HK-2 (cell line): ENCODE data around the gene HES2.
A peak's percentile ranks its signal among the peaks of the same experiment; 100 is the strongest.
"Not testable (repeated sequence)": the region's sequence is repeated elsewhere in the genome, so short reads cannot be mapped to it uniquely, and the experiment has no call there.

Experiments
- DNase-seq: peaks from one replicate; pipeline ENCODE4 v3.0.0-alpha.2; 2018; ENCODE audit not compliant: unreplicated experiment

The HES2 gene

DNA sequence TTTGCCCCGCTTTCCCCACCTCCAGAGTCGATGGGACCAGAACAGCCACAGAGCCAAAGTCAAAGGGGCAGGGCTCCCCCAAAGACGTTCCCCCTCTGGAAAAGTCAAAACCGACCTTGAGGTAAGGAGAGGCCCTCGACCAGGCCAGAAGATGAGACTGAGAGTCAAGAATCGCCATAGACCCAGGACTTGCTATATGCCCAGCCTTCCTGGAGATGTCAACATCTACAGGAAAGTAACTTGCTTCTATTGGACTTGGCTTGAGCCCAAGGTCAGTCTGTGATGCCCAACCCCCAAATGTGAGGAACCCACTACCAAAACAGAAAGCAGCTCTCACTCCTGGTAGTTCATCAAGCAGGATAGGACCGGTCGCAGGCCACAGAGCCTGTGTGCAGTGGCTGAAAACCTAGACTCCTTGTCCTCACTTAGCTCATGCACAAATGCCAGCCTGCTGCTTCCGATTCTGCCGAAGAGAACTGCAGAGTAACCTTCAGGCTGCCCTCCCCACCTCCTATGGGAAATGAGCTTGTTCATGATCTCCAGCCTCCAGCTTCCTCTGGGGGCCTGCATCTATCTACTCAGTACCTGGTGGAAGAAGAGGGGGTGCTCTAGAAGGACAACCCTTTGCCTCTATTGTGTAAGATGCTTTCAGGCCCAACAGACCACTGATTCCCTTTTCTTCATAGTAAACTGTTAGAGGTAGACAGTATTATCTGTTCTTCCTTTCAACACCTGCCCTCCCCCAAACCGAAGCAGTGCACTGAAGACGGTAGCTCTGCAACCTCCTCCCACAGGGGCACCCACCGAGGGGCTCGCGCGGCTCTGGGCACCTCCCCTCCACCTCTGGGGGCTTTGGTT, 27.5 kb downstream of the HES2 start:
- DNase-seq = peak; percentile 25

DNA sequence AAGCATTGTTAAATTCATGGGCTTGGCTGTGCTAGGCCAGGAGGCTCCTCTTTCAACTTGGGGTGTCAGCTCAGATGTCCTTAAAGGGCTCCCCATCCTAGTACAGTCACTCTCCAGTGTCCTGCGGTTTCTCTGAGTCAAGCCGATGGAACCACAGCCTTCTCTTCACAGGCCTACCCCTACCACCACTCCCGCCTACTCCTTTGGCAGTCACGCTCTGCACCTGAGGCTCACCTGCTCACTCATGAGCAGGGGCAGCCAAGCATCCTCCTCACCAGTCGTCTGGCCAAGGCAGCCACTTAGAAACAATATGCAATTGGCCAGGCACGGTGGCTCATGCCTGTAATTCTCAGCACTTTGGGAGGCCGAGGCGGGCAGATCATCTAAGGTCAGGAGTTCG, 29.7 kb downstream of the HES2 start:
- DNase-seq = no peak

- DNase-seq = peak; percentile 40
These were observed 33.3 kb downstream of the HES2 start for GRCh38 chr1:6386371-6386949.

DNA sequence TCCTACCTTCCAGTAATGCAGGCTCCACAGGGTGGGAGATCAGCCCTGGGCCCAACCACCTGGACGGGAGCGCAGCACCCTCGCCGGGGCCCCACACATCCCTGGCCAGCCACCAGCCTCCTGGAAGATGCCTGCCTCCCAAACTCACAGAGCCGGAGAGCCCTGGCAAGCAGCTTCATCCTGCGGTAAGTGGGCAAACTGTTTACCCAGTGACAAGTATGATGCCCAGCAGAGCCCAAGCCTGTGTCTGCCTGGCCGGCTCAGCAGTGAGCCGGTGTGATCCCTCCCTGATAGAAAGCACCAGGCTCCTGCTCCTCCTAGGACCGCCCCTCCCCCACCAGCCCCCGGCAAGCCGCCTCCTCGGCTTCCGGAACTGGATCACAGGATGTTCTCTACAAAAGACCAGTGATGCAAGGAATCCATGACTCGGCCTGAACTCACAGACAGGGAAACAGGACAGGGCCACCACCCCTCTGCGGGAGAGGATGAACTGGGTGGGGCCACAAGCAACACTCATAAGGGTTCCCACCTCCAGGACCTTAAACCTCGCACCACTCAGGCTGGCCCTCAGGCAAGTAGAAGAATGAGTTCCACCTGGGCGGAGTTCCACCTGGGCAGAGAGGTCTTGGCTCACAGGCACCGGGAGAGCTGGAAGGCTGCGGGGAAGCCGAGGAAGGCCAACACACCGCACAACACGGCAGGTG, 34.1 kb downstream of the HES2 start:
- peak; percentile 73 for DNase-seq

GRCh38 chr1:6384962-6385361, 34.8 kb downstream of the HES2 start:
- DNase-seq = no peak

- DNase-seq = no peak
These were observed 35.6 kb downstream of the HES2 start for GRCh38 chr1:6384135-6384534.

GRCh38 chr1:6380037-6380436, 39.7 kb downstream of the HES2 start:
- DNase-seq = no peak

- DNase-seq = no peak
These were observed 41.5 kb downstream of the HES2 start for GRCh38 chr1:6378096-6378746.

GRCh38 chr1:6373961-6374720, 45.6 kb downstream of the HES2 start:
- DNase-seq = no peak

DNA sequence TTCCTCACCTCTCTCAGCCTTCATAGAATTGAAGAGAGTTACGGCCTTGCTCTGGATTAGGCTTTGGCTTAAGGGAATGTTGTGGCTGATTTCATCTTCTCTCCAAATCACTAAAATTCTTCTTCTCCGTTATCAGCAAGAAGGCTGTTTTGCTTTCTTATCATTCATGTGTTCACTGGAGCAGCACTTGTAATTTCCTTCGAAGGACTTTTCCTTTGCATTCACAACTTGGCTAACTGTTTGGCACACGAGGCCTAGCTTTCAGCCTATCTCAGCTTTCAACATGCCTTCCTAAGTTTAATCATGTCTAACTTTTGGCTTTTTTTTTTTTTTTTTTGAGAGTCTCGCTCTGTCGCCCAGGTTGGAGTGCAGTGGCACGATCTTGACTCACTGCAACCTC, 47.5 kb downstream of the HES2 start:
- DNase-seq = not testable (repeated sequence)

GRCh38 chr1:6370006-6370405, 49.7 kb downstream of the HES2 start:
- no peak for DNase-seq

GRCh38 chr1:6367381-6368012, 52.2 kb downstream of the HES2 start:
- DNase-seq = no peak

- no peak for DNase-seq
These were observed 54.7 kb downstream of the HES2 start for GRCh38 chr1:6365047-6365446.

DNA sequence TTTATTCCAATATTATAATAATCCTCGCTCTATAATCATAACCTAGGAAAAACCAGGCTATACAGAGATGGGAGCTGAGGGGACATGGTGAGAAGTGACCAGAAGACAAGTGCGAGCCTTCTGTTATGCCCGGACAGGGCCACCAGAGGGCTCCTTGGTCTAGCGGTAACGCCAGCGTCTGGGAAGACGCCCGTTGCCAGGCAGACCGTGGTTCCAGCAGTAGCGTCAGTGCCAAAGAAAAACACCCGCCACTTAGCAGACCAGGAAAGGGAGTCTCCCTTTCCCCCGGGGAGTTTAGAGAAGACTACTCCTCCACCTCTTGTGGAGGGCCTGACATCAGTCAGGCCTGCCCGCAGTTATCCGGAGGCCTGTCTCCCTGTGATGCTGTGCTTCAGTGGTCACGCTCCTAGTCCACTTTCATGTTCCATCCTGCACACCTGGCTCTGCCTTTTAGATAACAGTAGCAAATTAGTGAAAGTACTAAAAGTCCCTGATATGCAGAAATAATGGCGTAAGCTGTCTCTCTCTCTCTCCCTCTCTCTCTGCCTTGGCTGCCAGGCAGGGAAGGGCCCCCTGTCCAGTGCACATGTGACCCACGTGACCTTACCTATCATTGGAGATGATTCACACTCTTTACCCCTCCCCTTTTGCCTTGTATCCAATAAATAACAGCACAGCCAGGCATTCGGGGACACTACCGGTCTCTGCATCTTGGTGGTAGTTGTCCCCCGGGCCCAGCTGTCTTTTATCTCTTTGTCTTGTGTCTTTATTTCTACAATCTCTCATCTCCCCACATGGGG, 56.4 kb downstream of the HES2 start:
- peak; percentile 58 for DNase-seq
